Ishikawa (cell line): ENCODE measurements around the gene NDUFB6.

ENCODE experiments used
- CEBPB ChIP-seq: IDR thresholded peaks from 2 replicates; pipeline ENCODE4 v1.6.1; 2012
- CREB1 ChIP-seq: IDR thresholded peaks from 2 replicates; pipeline ENCODE4 v1.6.1; 2012; ENCODE audit warnings: low read depth
- EGR1 ChIP-seq: IDR thresholded peaks from 2 replicates; pipeline ENCODE4 v1.6.1; 2012
- EP300 ChIP-seq: IDR thresholded peaks from 2 replicates; pipeline ENCODE4 v1.6.1; 2012; ENCODE audit warnings: borderline replicate concordance
- FOXM1 ChIP-seq: IDR thresholded peaks from 2 replicates; pipeline ENCODE4 v1.6.1; 2012; ENCODE audit warnings: low read depth, borderline replicate concordance
- MAX ChIP-seq: IDR thresholded peaks from 2 replicates; pipeline ENCODE4 v1.6.1; 2012
- NFIC ChIP-seq: IDR thresholded peaks from 2 replicates; pipeline ENCODE4 v1.6.1; 2012
- RAD21 ChIP-seq: IDR thresholded peaks from 2 replicates; pipeline ENCODE4 v1.6.1; 2012; ENCODE audit warnings: low read depth
- TAF1 ChIP-seq: IDR thresholded peaks from 2 replicates; pipeline ENCODE4 v1.6.1; 2012; ENCODE audit warnings: low read depth, mild to moderate bottlenecking
- TCF12 ChIP-seq: IDR thresholded peaks from 2 replicates; pipeline ENCODE4 v1.6.1; 2012; ENCODE audit warnings: low read depth
- TEAD4 ChIP-seq: IDR thresholded peaks from 2 replicates; pipeline ENCODE4 v1.6.1; 2012
- USF1 ChIP-seq: IDR thresholded peaks from 2 replicates; pipeline ENCODE4 v1.6.1; 2012
- YY1 ChIP-seq: IDR thresholded peaks from 2 replicates; pipeline ENCODE4 v1.6.1; 2012; ENCODE audit warnings: low read depth
- ZBTB7A ChIP-seq: IDR thresholded peaks from 2 replicates; pipeline ENCODE4 v1.6.1; 2012; ENCODE audit warnings: low read depth
- TF ChIP-seq, protein P1 (sequence below): IDR thresholded peaks from 2 replicates; pipeline ENCODE4 v1.6.1; 2012; ENCODE audit warnings: low read depth, mild to moderate bottlenecking

The NDUFB6 gene

GRCh38 chr9:32565967-32566366 lies 7.0 kb downstream of the NDUFB6 start:
- no peak for TF ChIP-seq RAD21
- TF ChIP-seq TCF12 = no peak
- no peak for TF ChIP-seq TAF1
- no peak for TF ChIP-seq USF1
- TF ChIP-seq CREB1 = no peak

GRCh38 chr9:32558408-32558934 lies 14.5 kb downstream of the NDUFB6 start:
- no peak for TF ChIP-seq MAX
- no peak for TF ChIP-seq CREB1
- no peak for TF ChIP-seq RAD21
- no peak for TF ChIP-seq TCF12
- no peak for TF ChIP-seq EP300
- TF ChIP-seq NFIC = no peak
- no peak for TF ChIP-seq YY1
- no peak for TF ChIP-seq USF1
- TF ChIP-seq FOXM1 = no peak
- no peak for TF ChIP-seq TAF1
- TF ChIP-seq, protein P1, sequence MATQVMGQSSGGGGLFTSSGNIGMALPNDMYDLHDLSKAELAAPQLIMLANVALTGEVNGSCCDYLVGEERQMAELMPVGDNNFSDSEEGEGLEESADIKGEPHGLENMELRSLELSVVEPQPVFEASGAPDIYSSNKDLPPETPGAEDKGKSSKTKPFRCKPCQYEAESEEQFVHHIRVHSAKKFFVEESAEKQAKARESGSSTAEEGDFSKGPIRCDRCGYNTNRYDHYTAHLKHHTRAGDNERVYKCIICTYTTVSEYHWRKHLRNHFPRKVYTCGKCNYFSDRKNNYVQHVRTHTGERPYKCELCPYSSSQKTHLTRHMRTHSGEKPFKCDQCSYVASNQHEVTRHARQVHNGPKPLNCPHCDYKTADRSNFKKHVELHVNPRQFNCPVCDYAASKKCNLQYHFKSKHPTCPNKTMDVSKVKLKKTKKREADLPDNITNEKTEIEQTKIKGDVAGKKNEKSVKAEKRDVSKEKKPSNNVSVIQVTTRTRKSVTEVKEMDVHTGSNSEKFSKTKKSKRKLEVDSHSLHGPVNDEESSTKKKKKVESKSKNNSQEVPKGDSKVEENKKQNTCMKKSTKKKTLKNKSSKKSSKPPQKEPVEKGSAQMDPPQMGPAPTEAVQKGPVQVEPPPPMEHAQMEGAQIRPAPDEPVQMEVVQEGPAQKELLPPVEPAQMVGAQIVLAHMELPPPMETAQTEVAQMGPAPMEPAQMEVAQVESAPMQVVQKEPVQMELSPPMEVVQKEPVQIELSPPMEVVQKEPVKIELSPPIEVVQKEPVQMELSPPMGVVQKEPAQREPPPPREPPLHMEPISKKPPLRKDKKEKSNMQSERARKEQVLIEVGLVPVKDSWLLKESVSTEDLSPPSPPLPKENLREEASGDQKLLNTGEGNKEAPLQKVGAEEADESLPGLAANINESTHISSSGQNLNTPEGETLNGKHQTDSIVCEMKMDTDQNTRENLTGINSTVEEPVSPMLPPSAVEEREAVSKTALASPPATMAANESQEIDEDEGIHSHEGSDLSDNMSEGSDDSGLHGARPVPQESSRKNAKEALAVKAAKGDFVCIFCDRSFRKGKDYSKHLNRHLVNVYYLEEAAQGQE = no peak
- no peak for TF ChIP-seq ZBTB7A
- TF ChIP-seq CEBPB = no peak
- TF ChIP-seq TEAD4 = no peak

DNA sequence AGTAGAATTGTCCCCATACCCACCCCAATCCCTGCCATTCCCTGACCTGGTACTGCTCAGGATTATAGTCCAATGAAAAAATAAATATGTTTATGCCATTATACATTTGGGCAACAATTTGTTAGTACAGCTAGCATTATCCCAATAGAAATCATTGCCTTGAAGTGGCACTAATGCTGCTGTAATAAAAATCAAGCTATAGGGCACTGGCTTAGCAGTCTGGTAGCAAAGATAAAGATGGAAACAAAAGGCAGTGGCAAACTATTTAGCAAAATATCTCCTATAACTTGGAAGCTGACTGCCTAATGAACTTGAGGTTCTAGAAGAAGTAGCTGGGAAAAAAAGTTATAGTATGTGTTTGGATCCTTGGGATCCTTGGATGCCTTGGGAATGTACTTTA lies 18.4 kb downstream of the NDUFB6 start:
- no peak for TF ChIP-seq MAX
- TF ChIP-seq, protein P1 = no peak
- no peak for TF ChIP-seq TCF12
- no peak for TF ChIP-seq EGR1
- no peak for TF ChIP-seq FOXM1
- TF ChIP-seq YY1 = no peak
- no peak for TF ChIP-seq TEAD4
- TF ChIP-seq USF1 = no peak
- no peak for TF ChIP-seq EP300
- no peak for TF ChIP-seq ZBTB7A
- TF ChIP-seq TAF1 = no peak
- TF ChIP-seq NFIC = no peak

DNA sequence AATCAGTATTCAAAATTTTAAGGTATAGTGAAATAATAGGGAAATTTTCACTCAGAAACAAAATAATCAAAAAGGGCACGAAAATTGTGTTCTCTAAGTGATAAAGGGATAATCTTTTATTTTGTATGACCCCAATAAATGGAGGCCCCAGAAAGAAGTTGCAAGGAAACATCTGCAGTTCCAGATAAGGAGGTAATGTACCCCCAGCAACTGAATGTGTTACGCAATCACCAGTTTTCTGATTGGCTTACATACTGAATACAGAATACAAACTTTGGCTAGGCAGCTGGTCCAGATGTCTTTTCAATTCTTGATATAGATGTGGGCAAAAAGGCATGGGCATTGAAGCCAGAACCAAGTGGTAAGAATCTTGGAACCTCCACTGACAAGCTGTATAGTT lies 18.9 kb downstream of the NDUFB6 start:
- peak; percentile 94 for TF ChIP-seq CEBPB
- no peak for TF ChIP-seq RAD21

DNA sequence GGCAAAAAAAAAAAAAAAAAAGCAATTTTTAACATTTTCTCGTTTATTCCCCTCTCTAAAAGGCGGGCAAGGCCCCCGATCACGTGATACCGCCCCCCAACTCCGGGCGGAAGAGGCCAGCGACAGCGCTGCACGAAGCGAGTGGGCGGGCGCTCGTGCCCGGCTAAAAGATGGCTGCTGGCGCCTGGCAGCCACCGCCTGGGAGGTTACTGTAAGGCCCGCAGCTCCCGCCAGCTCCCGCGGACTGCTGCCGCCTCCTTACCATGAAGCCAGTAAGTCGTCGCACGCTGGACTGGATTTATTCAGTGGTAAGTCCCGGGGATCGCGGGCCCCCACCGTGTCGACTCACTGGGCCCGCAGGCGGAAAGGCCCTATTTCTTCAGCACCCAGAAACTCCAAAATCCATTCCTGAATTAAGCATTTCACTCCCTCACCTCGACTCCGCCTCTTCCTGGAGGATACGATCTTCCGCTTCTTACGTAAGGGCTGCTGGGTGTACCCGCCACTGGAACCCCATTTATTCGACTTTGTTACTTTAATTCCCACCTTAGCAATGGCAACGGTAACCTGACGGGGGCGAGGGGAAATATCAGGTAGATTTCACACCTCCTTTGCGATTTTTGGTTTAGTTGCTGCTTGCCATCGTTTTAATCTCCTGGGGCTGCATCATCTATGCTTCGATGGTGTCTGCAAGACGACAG lies 20.6 kb downstream of the NDUFB6 start, which contains the start of the genes SMIM27 and TOPORS:
SMIM27 (plus strand) TSS at position 156 of the 701 bp plus-strand sequence; CDS start at position 264, 108 bp downstream.
TOPORS (minus strand) TSS at position 415 of the 701 bp plus-strand sequence; CDS start at position 265, 150 bp downstream.
- TF ChIP-seq TAF1 (peak; percentile 100), TEAD4 (no peak), YY1 (peak; percentile 98), NFIC (no peak), USF1 (peak; percentile 96), FOXM1 (no peak), CREB1 (peak; percentile 35; the same call in 1 of the 2 replicates), EP300 (no peak), CEBPB (peak; percentile 77), EGR1 (peak; percentile 95), ZBTB7A (no peak), TCF12 (peak; percentile 61), RAD21 (no peak), MAX (peak; percentile 40; the same call in 1 of the 2 replicates)
- TF ChIP-seq, protein P1 = 0 out of 2 replicates have a peak, but pooled peaks have one; percentile 11
